ENCODE measurements around the gene SCGB2A2.

SCGB2A2 gene

GRCh38 chr11:62253999-62254542 is 15.9 kb upstream of the SCGB2A2 start:
- Histone ChIP-seq H3K4me1 (ENCODE audit: control insufficient read depth, insufficient read depth, low read length) (no peaks in the 10 kb centered on the region), H3K9me3 (ENCODE audit: control insufficient read depth, insufficient read depth, low read depth, low read length) (peaks cover 34% of the 10 kb centered on the region), H3K36me3 (ENCODE audit: control insufficient read depth, insufficient read depth, low read length) (no peaks in the 10 kb centered on the region), H3K27ac (ENCODE audit: low read depth, low read length) (no peak overlapping the region), H3K9ac (ENCODE audit: low read length) (no peak overlapping the region), H3K27me3 (ENCODE audit: control insufficient read depth, insufficient read depth, low read length) (no peaks in the 10 kb centered on the region), H3K4me3 (ENCODE audit: low read depth, low read length) (no peak overlapping the region)

GRCh38 chr11:62256281-62256680 is 13.7 kb upstream of the SCGB2A2 start:
- no peaks in the 10 kb centered on the region for H3K27me3 ChIP-seq (ENCODE audit: control insufficient read depth, insufficient read depth, low read length)
- no peak overlapping the region for H3K9ac ChIP-seq (ENCODE audit: low read length)
- H3K9me3 ChIP-seq (ENCODE audit: control insufficient read depth, insufficient read depth, low read depth, low read length) = peaks cover 24% of the 10 kb centered on the region
- H3K4me3 ChIP-seq (ENCODE audit: low read depth, low read length) = no peak overlapping the region
- peaks cover 3% of the 10 kb centered on the region; the same call in 1 of the 2 replicates for H3K4me1 ChIP-seq (ENCODE audit: control insufficient read depth, insufficient read depth, low read length)
- H3K36me3 ChIP-seq (ENCODE audit: control insufficient read depth, insufficient read depth, low read length) = no peaks in the 10 kb centered on the region
- no peak overlapping the region for H3K27ac ChIP-seq (ENCODE audit: low read depth, low read length)

GRCh38 chr11:62260261-62260953 is 9.6 kb upstream of the SCGB2A2 start:
- Histone ChIP-seq H3K9ac (ENCODE audit: low read length) (no peak overlapping the region), H3K4me3 (ENCODE audit: low read depth, low read length) (no peak overlapping the region), H3K9me3 (ENCODE audit: control insufficient read depth, insufficient read depth, low read depth, low read length) (no peaks in the 10 kb centered on the region), H3K36me3 (ENCODE audit: control insufficient read depth, insufficient read depth, low read length) (no peaks in the 10 kb centered on the region), H3K4me1 (ENCODE audit: control insufficient read depth, insufficient read depth, low read length) (peaks cover 3% of the 10 kb centered on the region; the same call in 1 of the 2 replicates), H3K27ac (ENCODE audit: low read depth, low read length) (no peak overlapping the region), H3K27me3 (ENCODE audit: control insufficient read depth, insufficient read depth, low read length) (no peaks in the 10 kb centered on the region)

GRCh38 chr11:62264004-62264403 is 6.0 kb upstream of the SCGB2A2 start:
- H3K9ac ChIP-seq (ENCODE audit: low read length) = no peak overlapping the region
- H3K27ac ChIP-seq (ENCODE audit: low read depth, low read length) = no peak overlapping the region
- no peaks in the 10 kb centered on the region for H3K36me3 ChIP-seq (ENCODE audit: control insufficient read depth, insufficient read depth, low read length)
- H3K9me3 ChIP-seq (ENCODE audit: control insufficient read depth, insufficient read depth, low read depth, low read length) = no peaks in the 10 kb centered on the region
- H3K4me3 ChIP-seq (ENCODE audit: low read depth, low read length) = no peak overlapping the region
- H3K4me1 ChIP-seq (ENCODE audit: control insufficient read depth, insufficient read depth, low read length) = peaks cover 3% of the 10 kb centered on the region; the same call in 1 of the 2 replicates
- no peaks in the 10 kb centered on the region for H3K27me3 ChIP-seq (ENCODE audit: control insufficient read depth, insufficient read depth, low read length)

GRCh38 chr11:62266558-62266957 is 3.4 kb upstream of the SCGB2A2 start:
- Histone ChIP-seq H3K4me1 (ENCODE audit: control insufficient read depth, insufficient read depth, low read length) (no peaks in the 10 kb centered on the region), H3K9ac (ENCODE audit: low read length) (no peak overlapping the region), H3K36me3 (ENCODE audit: control insufficient read depth, insufficient read depth, low read length) (no peaks in the 10 kb centered on the region), H3K4me3 (ENCODE audit: low read depth, low read length) (no peak overlapping the region), H3K27me3 (ENCODE audit: control insufficient read depth, insufficient read depth, low read length) (no peaks in the 10 kb centered on the region), H3K9me3 (ENCODE audit: control insufficient read depth, insufficient read depth, low read depth, low read length) (no peaks in the 10 kb centered on the region), H3K27ac (ENCODE audit: low read depth, low read length) (no peak overlapping the region)

GRCh38 chr11:62267050-62267449 is 2.9 kb upstream of the SCGB2A2 start:
- no peak overlapping the region for H3K9ac ChIP-seq (ENCODE audit: low read length)
- no peaks in the 10 kb centered on the region for H3K27me3 ChIP-seq (ENCODE audit: control insufficient read depth, insufficient read depth, low read length)
- H3K36me3 ChIP-seq (ENCODE audit: control insufficient read depth, insufficient read depth, low read length) = no peaks in the 10 kb centered on the region
- no peak overlapping the region for H3K4me3 ChIP-seq (ENCODE audit: low read depth, low read length)
- no peak overlapping the region for H3K27ac ChIP-seq (ENCODE audit: low read depth, low read length)
- no peaks in the 10 kb centered on the region for H3K4me1 ChIP-seq (ENCODE audit: control insufficient read depth, insufficient read depth, low read length)
- no peaks in the 10 kb centered on the region for H3K9me3 ChIP-seq (ENCODE audit: control insufficient read depth, insufficient read depth, low read depth, low read length)

GRCh38 chr11:62267576-62267975 is 2.4 kb upstream of the SCGB2A2 start:
- no peaks in the 10 kb centered on the region for H3K4me1 ChIP-seq (ENCODE audit: control insufficient read depth, insufficient read depth, low read length)
- H3K9me3 ChIP-seq (ENCODE audit: control insufficient read depth, insufficient read depth, low read depth, low read length) = no peaks in the 10 kb centered on the region
- no peaks in the 10 kb centered on the region for H3K27me3 ChIP-seq (ENCODE audit: control insufficient read depth, insufficient read depth, low read length)
- no peak overlapping the region for H3K9ac ChIP-seq (ENCODE audit: low read length)
- no peak overlapping the region for H3K27ac ChIP-seq (ENCODE audit: low read depth, low read length)
- no peak overlapping the region for H3K4me3 ChIP-seq (ENCODE audit: low read depth, low read length)
- H3K36me3 ChIP-seq (ENCODE audit: control insufficient read depth, insufficient read depth, low read length) = no peaks in the 10 kb centered on the region

- Histone ChIP-seq H3K27ac (ENCODE audit: low read depth, low read length) (no peak overlapping the region), H3K9ac (ENCODE audit: low read length) (no peak overlapping the region), H3K4me3 (ENCODE audit: low read depth, low read length) (no peak overlapping the region), H3K36me3 (ENCODE audit: control insufficient read depth, insufficient read depth, low read length) (no peaks in the 10 kb centered on the region), H3K27me3 (ENCODE audit: control insufficient read depth, insufficient read depth, low read length) (no peaks in the 10 kb centered on the region), H3K9me3 (ENCODE audit: control insufficient read depth, insufficient read depth, low read depth, low read length) (peaks cover 8% of the 10 kb centered on the region), H3K4me1 (ENCODE audit: control insufficient read depth, insufficient read depth, low read length) (no peaks in the 10 kb centered on the region)
These were observed 3.3 kb downstream of the SCGB2A2 start for GRCh38 chr11:62273284-62273683.

- H3K27ac ChIP-seq (ENCODE audit: low read depth, low read length) = no peak overlapping the region
- no peaks in the 10 kb centered on the region for H3K36me3 ChIP-seq (ENCODE audit: control insufficient read depth, insufficient read depth, low read length)
- no peaks in the 10 kb centered on the region for H3K4me1 ChIP-seq (ENCODE audit: control insufficient read depth, insufficient read depth, low read length)
- peaks cover 8% of the 10 kb centered on the region for H3K9me3 ChIP-seq (ENCODE audit: control insufficient read depth, insufficient read depth, low read depth, low read length)
- no peak overlapping the region for H3K9ac ChIP-seq (ENCODE audit: low read length)
- H3K4me3 ChIP-seq (ENCODE audit: low read depth, low read length) = no peak overlapping the region
- H3K27me3 ChIP-seq (ENCODE audit: control insufficient read depth, insufficient read depth, low read length) = no peaks in the 10 kb centered on the region
These were observed 3.9 kb downstream of the SCGB2A2 start for GRCh38 chr11:62273789-62274275.

GRCh38 chr11:62280452-62280851 is 10.5 kb downstream of the SCGB2A2 start:
- H3K4me3 ChIP-seq (ENCODE audit: low read depth, low read length) = no peak overlapping the region
- H3K27ac ChIP-seq (ENCODE audit: low read depth, low read length) = no peak overlapping the region
- H3K9ac ChIP-seq (ENCODE audit: low read length) = no peak overlapping the region
- H3K4me1 ChIP-seq (ENCODE audit: control insufficient read depth, insufficient read depth, low read length) = no peaks in the 10 kb centered on the region
- H3K27me3 ChIP-seq (ENCODE audit: control insufficient read depth, insufficient read depth, low read length) = no peaks in the 10 kb centered on the region
- H3K9me3 ChIP-seq (ENCODE audit: control insufficient read depth, insufficient read depth, low read depth, low read length) = peaks cover 29% of the 10 kb centered on the region
- no peaks in the 10 kb centered on the region for H3K36me3 ChIP-seq (ENCODE audit: control insufficient read depth, insufficient read depth, low read length)

GRCh38 chr11:62295504-62295903 is 25.5 kb downstream of the SCGB2A2 start:
- Histone ChIP-seq H3K36me3 (ENCODE audit: control insufficient read depth, insufficient read depth, low read length) (no peaks in the 10 kb centered on the region), H3K4me3 (ENCODE audit: low read depth, low read length) (no peak overlapping the region), H3K9me3 (ENCODE audit: control insufficient read depth, insufficient read depth, low read depth, low read length) (no peaks in the 10 kb centered on the region), H3K27me3 (ENCODE audit: control insufficient read depth, insufficient read depth, low read length) (peaks cover 4% of the 10 kb centered on the region; the same call in 1 of the 2 replicates), H3K27ac (ENCODE audit: low read depth, low read length) (no peak overlapping the region), H3K4me1 (ENCODE audit: control insufficient read depth, insufficient read depth, low read length) (no peaks in the 10 kb centered on the region), H3K9ac (ENCODE audit: low read length) (no peak overlapping the region)
